Heart left ventricle (tissue), 16 donors: ENCODE results near the gene RPIA. TPM values are rescaled to one million over a fixed set of nuclear protein-coding genes. Genes with fewer than 3 reads are reported as not detected.
A peak's percentile ranks its signal among the peaks of the same experiment; 100 is the strongest.

Experiments used
- ATAC-seq, 4 donors: fragments of 200-7000 bp; cut with Tn5 transposase; one replicate each; pipeline ENCODE4 v1.9.1; 2020 to 2022; ENCODE audit warnings: moderate library complexity in 4 of 4, mild to moderate bottlenecking in 3 of 4, moderate number of reproducible peaks in 1 of 4
- DNase-seq, 5 donors: peaks; one replicate each; pipeline ENCODE4 v3.0.0-alpha.2; 2020
- H3K27ac ChIP-seq, 12 donors: fragments of 200-600 bp; sonication (generic) in 4 of 12; one replicate each; pipeline versions ENCODE4 v1.5.0 to v1.8.0; 2016 to 2022; ENCODE audit warnings: mild to moderate bottlenecking in 2 of 12
- H3K27me3 ChIP-seq, 9 donors: fragments of 200-600 bp; sonication (generic) in 2 of 9; one replicate each; pipeline versions ENCODE4 v1.5.1 to v1.8.0; 2016 to 2022; ENCODE audit warnings: mild to moderate bottlenecking in 3 of 9
- H3K36me3 ChIP-seq, 9 donors: fragments of 200-600 bp; sonication (generic) in 2 of 9; one replicate each; pipeline versions ENCODE4 v1.5.0 to v1.8.0; 2018 to 2022; ENCODE audit warnings: mild to moderate bottlenecking in 2 of 9
- H3K4me1 ChIP-seq, 12 donors: fragments of 200-600 bp; sonication (generic) in 4 of 12; one replicate each; pipeline versions ENCODE4 v1.5.0 to v1.8.0; 2016 to 2022; ENCODE audit warnings: mild to moderate bottlenecking in 3 of 12
- H3K4me3 ChIP-seq, 12 donors: fragments of 200-600 bp; sonication (generic) in 4 of 12; one replicate each; pipeline versions ENCODE4 v1.5.0 to v1.8.0; 2017 to 2022; ENCODE audit warnings: mild to moderate bottlenecking in 9 of 12, moderate library complexity in 4 of 12
- H3K9me3 ChIP-seq, 12 donors: fragments of 200-600 bp; sonication (generic) in 4 of 12; one replicate each; pipeline versions ENCODE4 v1.5.0 to v1.8.0; 2016 to 2022; ENCODE audit warnings: mild to moderate bottlenecking in 1 of 12
- CTCF ChIP-seq, 12 donors: fragments of 200-600 bp; sonication (generic) in 4 of 12; IDR thresholded peaks; one replicate each; pipeline versions ENCODE4 v1.5.0 to v1.8.0; 2018 to 2022; ENCODE audit warnings: antibody characterized with exemption in 12 of 12, mild to moderate bottlenecking in 5 of 12
- POLR2A ChIP-seq, 2 donors: fragments of 450-650 bp; IDR thresholded peaks; one replicate each; pipeline ENCODE4 v1.6.1; 2017; ENCODE audit warnings: antibody characterized with exemption in 2 of 2, mild to moderate bottlenecking in 2 of 2, moderate library complexity in 2 of 2
- WGBS, 4 donors: extraction: QIAGEN DNeasy Blood & Tissue Kit in 2 of 4; methylation state at CpG; one replicate each; pipeline versions ENCODE4 v1.1.5 to v1.1.7; 2013 to 2018; 5-methylcytosine and 5-hydroxymethylcytosine counted together
- intact Hi-C, 10 donors: fragments of 100-400 bp; cut with DNase I; formaldehyde crosslinking; loops; one replicate each; pipeline versions ENCODE4 v1.11.1 to v1.14.2; 2022
- polyA plus RNA-seq, 2 donors: library from polyadenylated mRNA; stranded (reverse); fragments of 200-250 nt; gene quantifications; one replicate each; pipeline ENCODE4 v1.2.3, GENCODE V29; 2013
- total RNA-seq, 9 donors: library from RNA; depleted of rRNA in 2 of 9; stranded (reverse); fragments of >200 nt in 2 of 9; fragmentation: NEBNext Ultra II Directional in 3 of 9; extraction: Animal tissue kit (Norgen Biotek cat#: 25700) in 3 of 9; gene quantifications; one replicate each; pipeline versions ENCODE4 v1.1.0 to v1.2.4, GENCODE V29; 2016 to 2023
- donor health status: ischemic (EF 13 %, LVEDD 7.1; RV severe dilation, severe dysfunction).
- donor health status: healthy with polysubstance abuse.
- donor health status: DM: no; HTN: yes; CAD: no.
- donor health status: DM: no; HTN: no; CAD: no.
- donor health status: ischemic (EF 25% LVEDD 6.9; RV normal size, moderate dysfunction).
- donor health status: ischemic (EF 25% LVEDD 5.7; RV mildly dilated, moderate dysfunction).
- donor health status: healthy.
- donor health status: DM: yes; HTN: yes; CAD: no.
- donor health status: ischemic (EF 35%, LVEDD 5.7; RV mildly dilated, moderate dysfunction).
- donor health status: nonischemic (EF 11% LVEDD 7.7; RV severe dilation, severe dysfunction).
- donor health status: DM: yes; HTN: yes; CAD: no.
- donor health status: PGD.
- donor health status: ischemic (EF 29% LVEDD 5.4; RV normal size, mild dysfunction).
- donor health status: nonischemic (EF 23%, LVEDD 6.1; RV moderate dilation, normal function).

Gene RPIA
- total and polyA plus RNA-seq, 11 donors = 4.1 to 15.4 (median 12.6) TPM

- ATAC-seq (peak in 1 of 4 donors; percentile 30), DNase-seq (no peak)
- WGBS, 4 donors = 84 to 93% (median 86%) methylated on average over 8 of the region's 8 CpGs
- Histone ChIP-seq H3K9me3 (no peaks in the 10 kb centered on the region), H3K27me3 (no peaks in the 10 kb centered on the region), H3K27ac (peak overlapping the region in 1 of 12 donors; percentile 8), H3K36me3 (peaks cover 0 to 3% (median 0%) of the 10 kb centered on the region in 9 donors), H3K4me1 (peaks cover 0 to 30% (median 12%) of the 10 kb centered on the region in 12 donors), H3K4me3 (no peak overlapping the region)
- intact Hi-C loops = no loop called here
- TF ChIP-seq POLR2A (IDR thresholded peaks at IDR 0.05) (no peak), CTCF (IDR thresholded peaks at IDR 0.05) (no peak)
Measured at GRCh38 chr2:88729061-88729745, 37.7 kb downstream of the RPIA start.

- DNase-seq (peak in 1 of 5 donors; percentile 36), ATAC-seq (peak; percentile 27 to 86 (median 53))
- no peak for TF ChIP-seq POLR2A (IDR thresholded peaks at IDR 0.05)
- TF ChIP-seq CTCF (IDR thresholded peaks at IDR 0.05) = no peak
- 78 to 88% (median 87%) methylated on average over 4 of the region's 4 CpGs for WGBS, 4 donors
- H3K4me1 ChIP-seq = peaks cover 0 to 48% (median 38%) of the 10 kb centered on the region in 12 donors
- H3K9me3 ChIP-seq = no peaks in the 10 kb centered on the region
- peaks cover 0 to 30% (median 21%) of the 10 kb centered on the region in 9 donors for H3K36me3 ChIP-seq
- peak overlapping the region in 6 of 12 donors; percentile 0 to 51 (median 18) for H3K27ac ChIP-seq
- no peak overlapping the region for H3K4me3 ChIP-seq
- intact Hi-C loops = no loop called here
- no peaks in the 10 kb centered on the region for H3K27me3 ChIP-seq
Measured at GRCh38 chr2:88733155-88733902, 41.9 kb downstream of the RPIA start.

GRCh38 chr2:88735133-88735532 is 43.7 kb downstream of the RPIA start:
- intact Hi-C loops = loop anchor here in 2 of 10 donors (5.0 kb wide), 3 partner anchors 43 to 147 kb away; partner anchors contain the start of gene RPIA (in 2 of the 2)
- H3K27ac ChIP-seq = peak overlapping the region in 1 of 12 donors; percentile 82
- H3K4me1 ChIP-seq = peaks cover 0 to 51% (median 42%) of the 10 kb centered on the region in 12 donors
- no peaks in the 10 kb centered on the region for H3K9me3 ChIP-seq
- peak in 3 of 4 donors; percentile 13 to 24 (median 17) for ATAC-seq
- no peak overlapping the region for H3K4me3 ChIP-seq
- 76 to 85% (median 80%) methylated on average over 4 of the region's 4 CpGs for WGBS, 4 donors
- no peaks in the 10 kb centered on the region for H3K27me3 ChIP-seq
- DNase-seq = no peak
- H3K36me3 ChIP-seq = peaks cover 0 to 39% (median 21%) of the 10 kb centered on the region in 9 donors
- no peak for TF ChIP-seq CTCF (IDR thresholded peaks at IDR 0.05)
- TF ChIP-seq POLR2A (IDR thresholded peaks at IDR 0.05) = no peak

- DNase-seq (no peak), ATAC-seq (no peak)
- 83 to 90% (median 88%) methylated on average over 5 to 6 of the region's 6 CpGs for WGBS, 4 donors
- TF ChIP-seq POLR2A (IDR thresholded peaks at IDR 0.05) (no peak), CTCF (IDR thresholded peaks at IDR 0.05) (no peak)
- Histone ChIP-seq H3K36me3 (peaks cover 0 to 46% (median 24%) of the 10 kb centered on the region in 9 donors), H3K27ac (peak overlapping the region in 8 of 12 donors; percentile 46 to 84 (median 79)), H3K27me3 (no peaks in the 10 kb centered on the region), H3K4me1 (peaks cover 0 to 57% (median 42%) of the 10 kb centered on the region in 12 donors), H3K9me3 (no peaks in the 10 kb centered on the region), H3K4me3 (no peak overlapping the region)
- intact Hi-C loops = loop anchor here in 2 of 10 donors (5.0 kb wide), 3 partner anchors 44 to 146 kb away; partner anchors contain the start of gene RPIA (in 2 of the 2)
Measured at GRCh38 chr2:88735853-88736252, 44.4 kb downstream of the RPIA start.
